HG03045 (cell line): ENCODE data around the gene PTGS1.
"Not testable (repeated sequence)": the region's sequence is repeated elsewhere in the genome, so short reads cannot be mapped to it uniquely, and the experiment has no call there.

Experiments
- ATAC-seq: cut with Tn5 transposase; IDR thresholded peaks from one replicate; pipeline ENCODE4 v1.9.1; 2021; ENCODE audit warnings: mild to moderate bottlenecking, moderate library complexity; ENCODE audit not compliant: unreplicated experiment

PTGS1 gene

DNA sequence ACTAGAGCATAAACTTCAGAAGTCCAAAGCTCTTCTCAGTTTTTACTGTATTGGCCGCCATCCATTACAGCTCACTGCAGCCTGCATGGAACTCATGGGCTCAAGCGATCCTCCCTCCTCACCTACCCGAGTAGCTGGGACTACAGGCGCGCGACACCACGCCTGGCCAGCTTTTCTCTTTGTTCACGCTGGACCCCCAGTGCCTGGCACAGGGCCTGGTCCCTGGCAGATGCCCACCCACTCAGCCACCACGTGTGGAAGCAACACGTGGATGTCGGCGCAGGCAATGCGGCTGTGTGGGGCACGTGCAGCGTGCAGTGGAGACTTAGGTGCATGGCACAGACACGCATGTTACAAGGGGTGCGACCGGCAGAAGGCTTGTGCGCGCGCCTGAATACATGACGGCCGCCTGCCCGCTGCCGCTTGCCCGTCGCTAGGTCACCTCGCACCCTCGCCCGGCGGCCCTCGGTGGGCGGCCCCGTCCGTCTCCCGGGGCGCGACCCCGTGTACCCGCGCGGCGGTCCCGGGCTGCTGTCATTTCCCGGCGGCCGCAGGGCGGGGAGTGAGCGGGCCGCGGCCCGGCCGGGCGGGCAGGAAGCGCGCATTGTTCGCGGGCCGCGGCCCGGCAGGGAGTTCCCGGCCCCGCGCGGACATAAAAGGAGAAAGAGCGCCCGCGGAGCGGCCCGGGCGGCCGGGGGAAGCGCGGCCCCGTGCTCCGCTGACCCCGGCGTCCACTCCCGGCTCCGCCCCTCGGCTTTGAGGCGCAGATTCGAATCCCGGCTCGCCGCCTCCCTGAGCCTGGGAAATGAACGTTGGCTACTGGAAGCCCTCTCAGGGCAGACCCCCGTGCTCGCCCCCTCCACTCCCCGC lies 24.1 kb upstream of the PTGS1 start:
- no peak for ATAC-seq

DNA sequence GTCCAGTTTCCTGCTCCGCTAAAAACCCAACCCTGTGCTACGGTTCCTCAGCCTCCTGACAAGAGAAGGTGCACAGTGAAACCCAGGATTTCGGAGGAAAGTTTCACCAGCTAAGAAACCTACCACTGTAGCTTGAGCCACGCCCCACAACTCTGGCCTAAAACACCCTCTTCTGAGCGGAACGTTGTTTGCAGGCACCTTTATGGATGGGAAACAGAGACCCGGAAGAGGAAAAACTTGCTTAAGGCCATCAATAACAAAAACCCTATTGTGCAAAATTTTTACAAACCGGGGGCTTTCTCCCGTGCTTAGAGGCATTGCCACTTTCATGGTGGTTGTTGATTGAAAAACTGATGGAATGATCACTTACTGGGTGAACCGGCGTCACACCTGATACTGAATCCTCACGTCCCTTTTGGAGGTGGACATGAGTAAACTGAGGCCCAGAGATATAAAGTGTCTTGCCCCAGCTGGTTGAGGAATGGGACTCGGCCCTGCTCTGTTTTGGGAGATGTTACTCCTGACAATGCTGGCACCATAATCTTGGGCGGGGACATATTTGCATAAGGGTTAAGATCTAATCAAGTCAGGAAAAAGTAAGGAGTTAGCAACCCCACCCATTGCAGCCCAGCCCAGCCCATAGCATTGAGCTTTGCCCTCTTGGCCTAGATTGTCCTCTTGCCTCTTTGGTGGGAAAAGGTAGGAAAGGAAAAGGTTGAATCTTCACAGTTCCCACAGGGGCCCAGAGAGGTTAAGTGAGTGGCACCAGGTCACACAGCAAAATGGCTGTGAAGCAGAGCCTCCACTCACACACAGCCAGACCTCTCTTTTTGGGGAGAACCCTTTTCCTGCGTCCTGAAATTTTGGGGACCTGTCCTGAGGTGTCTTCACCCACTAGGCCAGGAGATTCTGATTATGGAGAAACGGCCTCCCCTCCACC lies 23.2 kb upstream of the PTGS1 start:
- no peak for ATAC-seq

GRCh38 chr9:122348288-122348777 lies 22.5 kb upstream of the PTGS1 start:
- no peak for ATAC-seq

DNA sequence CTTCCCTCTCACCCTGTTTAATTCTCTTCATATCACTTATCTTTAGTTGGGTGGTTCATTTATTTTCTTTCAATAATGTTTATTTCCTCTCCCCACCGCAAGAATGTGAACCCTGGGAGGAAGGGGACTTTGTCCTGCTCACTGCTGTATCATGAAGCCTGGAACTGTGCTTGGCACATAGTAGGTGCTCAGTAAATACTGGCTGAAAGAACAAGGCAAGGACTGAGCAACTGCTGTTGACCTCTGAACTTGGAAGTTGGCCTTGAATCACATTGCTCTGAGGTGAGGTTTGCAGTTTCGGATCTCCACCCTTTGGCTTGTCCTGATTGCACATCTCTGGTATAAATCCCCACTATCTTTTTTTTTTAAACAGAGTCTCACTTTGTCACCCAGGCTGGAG lies 22.0 kb upstream of the PTGS1 start:
- ATAC-seq, result no peak

GRCh38 chr9:122349201-122349600 lies 21.6 kb upstream of the PTGS1 start:
- ATAC-seq, result no peak

GRCh38 chr9:122350577-122351355 lies 20.1 kb upstream of the PTGS1 start:
- ATAC-seq, result peak; percentile 75

DNA sequence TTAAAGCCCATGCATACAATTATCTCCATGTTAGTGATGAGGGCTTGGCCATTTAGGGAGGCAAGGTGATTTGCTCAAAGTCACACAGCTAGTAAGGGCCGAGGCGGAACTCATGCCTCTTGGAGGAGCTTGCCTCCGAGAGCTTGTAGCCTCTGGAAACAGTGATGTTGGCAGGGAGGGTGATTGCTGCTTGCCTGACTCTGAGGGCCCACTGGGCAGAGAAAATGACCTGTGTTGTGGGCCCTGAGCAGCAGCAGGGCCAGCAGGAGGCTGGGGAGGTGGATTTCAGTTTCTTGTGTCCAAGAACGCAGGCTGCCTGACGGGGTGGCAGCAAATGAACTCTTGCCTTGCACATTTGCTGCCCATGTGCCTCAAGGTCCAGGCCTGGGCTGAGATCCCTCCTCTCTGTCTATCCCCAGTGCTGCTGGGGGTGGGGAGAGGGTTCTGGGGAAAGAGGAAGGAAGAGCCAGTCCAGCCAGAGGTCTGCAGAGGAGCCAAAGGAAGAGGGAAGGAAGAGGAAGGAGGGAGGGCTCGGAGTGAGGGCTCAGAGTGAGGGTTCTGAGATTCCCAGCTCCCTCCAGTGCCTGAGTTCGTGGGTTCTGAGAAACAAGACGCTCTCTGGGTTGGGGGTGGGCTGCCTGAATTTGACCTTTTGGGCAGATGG lies 16.2 kb upstream of the PTGS1 start:
- ATAC-seq, result no peak

DNA sequence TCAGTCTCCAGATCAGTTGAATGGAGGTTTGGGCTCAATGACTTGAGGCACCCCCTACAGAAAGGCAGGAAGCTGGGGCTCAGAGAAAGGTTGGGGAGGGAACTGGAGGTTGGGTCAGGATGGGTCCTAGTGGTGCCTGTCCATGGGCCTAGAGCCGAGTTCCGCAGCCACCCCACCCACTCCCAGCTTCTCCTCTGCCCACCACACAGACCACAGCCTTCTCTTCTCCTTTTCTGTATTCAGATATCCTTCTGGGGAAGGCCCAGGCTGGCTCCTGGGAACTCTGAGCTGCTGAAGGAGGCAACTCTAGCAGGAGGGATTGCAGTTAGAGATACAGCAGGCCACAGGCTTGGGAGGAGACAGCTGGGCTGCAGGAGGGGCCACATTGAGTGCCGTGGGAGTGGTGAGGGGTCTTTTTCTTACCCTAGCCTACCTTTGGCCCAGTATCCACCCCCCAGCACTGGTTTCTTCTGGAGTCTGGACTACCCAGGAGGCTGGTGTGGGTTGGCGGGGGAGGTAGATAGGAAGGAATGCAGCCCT lies 15.4 kb upstream of the PTGS1 start:
- no peak for ATAC-seq

DNA sequence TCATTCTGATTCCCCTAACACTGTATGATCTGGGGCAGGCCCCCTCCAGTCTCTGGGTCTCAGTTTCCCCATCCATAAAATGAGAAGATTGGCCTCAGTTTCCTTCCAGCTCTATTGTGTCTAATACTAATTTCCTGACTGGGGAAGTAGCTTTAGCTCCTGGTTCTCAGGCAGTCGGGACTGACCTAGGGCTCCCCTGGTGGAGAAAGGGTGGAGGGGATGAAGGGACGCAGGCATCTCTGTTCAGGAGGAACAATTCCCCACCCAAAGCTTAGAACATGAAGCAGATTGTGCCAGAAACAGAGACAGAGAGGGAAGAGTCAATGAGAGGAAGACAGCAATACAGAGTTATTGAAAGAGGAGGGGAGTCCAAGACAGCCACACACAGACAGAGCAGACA lies 14.2 kb upstream of the PTGS1 start:
- no peak for ATAC-seq

DNA sequence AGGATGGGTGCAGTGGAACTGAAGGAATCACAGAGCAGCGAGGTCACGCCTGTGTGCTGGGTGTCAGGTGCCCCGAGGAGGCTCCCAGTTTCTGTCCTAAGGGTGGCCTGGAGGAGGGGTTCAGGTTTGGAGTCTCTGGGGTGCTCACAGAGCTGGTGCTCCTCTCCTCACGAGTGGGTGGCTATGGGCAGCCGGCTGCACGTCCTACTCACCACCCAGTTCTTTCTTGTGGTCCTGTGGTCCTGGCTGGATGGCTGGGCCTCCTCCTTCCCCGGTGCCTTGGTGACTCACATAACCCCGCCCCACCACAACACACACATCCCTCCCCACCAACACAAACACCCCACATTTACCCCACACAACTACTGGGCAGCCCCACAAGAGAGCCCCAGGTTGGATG lies 9.9 kb upstream of the PTGS1 start:
- ATAC-seq, result no peak

- not testable (repeated sequence) for ATAC-seq
These were observed 7.7 kb upstream of the PTGS1 start for GRCh38 chr9:122363131-122363530.

- no peak for ATAC-seq
These were observed 6.6 kb upstream of the PTGS1 start for GRCh38 chr9:122364117-122364782.

DNA sequence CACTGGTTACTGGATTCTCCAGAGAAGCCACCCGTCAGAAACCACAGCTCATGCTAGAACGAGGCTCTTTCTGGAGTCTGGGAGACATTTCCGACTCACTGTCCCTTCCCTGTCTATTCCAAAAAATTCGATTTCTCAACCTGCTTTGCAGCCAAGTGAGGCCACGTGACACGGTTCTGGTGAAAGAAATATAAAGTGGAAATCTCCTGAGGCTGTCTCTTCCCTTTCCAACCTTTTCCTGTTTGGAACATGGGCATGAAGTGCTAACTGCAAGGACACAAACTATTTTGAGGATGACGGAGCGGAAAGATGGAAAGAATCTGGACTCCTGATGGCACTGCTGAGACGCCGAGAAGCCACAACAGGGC lies 6.1 kb upstream of the PTGS1 start:
- ATAC-seq, result no peak

DNA sequence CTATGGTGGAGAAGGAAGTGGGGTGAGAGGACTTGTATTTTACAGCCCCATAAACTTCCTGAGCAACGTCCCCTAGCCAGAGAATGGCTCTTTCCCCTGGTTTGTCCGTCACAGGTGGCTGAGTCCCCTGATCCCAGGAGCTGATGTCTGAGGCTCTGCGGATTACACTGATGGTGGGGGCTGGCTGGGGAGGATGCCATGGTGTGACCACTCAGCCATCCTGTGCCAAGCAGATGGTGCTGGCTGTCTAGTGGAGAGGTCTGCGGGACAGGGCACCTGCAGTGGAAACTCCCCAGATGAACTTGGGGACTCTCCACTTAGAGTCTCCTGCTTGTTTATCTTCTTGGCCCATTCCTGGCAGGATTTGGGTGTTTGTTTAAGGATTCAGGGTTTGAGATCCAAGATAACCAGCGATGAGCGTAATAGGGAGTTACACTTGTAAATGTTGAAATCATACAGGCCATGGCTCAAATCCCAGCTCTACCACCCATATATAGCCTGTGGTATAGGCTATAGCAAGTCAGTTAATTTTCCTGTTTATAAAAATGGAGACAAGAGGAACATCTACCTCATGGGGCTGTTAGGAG lies 4.7 kb upstream of the PTGS1 start:
- ATAC-seq, result no peak

- ATAC-seq, result no peak
These were observed 3.8 kb upstream of the PTGS1 start for GRCh38 chr9:122367065-122367464.

GRCh38 chr9:122367774-122368460 lies 2.9 kb upstream of the PTGS1 start:
- no peak for ATAC-seq

GRCh38 chr9:122368642-122369041 lies 2.2 kb upstream of the PTGS1 start:
- no peak for ATAC-seq

DNA sequence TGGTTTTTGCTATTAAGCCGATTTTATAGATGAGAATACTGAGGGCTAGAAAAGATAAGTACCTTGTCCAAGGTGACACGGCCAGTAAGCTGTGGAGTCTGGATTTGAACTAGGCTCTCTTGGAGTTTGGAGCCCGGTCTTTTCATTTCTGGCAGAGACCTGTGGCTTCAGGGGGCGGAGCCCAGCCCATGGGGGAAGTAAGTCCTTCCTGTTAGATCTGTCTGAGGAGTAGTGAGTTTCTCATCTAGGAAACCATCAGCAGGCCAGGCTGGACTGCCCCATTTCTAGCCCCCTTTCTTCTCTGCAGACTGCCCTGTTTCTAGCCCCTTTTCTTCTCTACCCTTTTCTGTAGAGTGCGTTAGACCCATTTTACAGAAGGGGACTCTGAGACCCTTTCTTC lies 521 bp upstream of the PTGS1 start:
- ATAC-seq, result no peak

DNA sequence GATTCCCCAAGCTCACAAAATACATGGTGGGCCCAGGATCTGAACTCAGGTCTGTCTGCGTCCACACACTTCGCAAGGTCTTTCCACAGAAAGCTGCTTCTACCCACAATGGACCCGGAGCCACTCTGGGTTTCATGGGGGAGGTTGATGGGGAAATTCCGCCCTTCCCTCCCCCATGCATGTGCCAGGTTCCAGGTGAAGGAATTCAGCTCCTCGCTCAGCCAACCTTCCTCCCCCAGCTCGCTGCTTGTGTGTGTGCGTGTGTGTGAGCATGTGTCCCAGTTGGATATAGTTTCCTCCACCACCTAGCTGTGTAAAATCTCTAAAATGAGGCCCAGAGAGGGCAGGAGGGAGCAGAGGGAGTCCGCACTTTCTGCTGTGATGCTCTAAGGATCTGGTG lies 1.0 kb downstream of the PTGS1 start:
- no peak for ATAC-seq
